ENCODE results near the gene FGD3. TPM values are rescaled to one million over a fixed set of nuclear protein-coding genes. Genes with fewer than 3 reads are reported as not detected.

FGD3 gene
- total RNA-seq, 1 donor from 2014 or later = 0.09 TPM

- H3K36me3 Mint-ChIP-seq (ENCODE audit: low read depth, unreplicated experiment) = no peaks in the 10 kb centered on the region
- no peak overlapping the region for H3K9ac ChIP-seq (ENCODE audit: low read length)
- DNase-seq (ENCODE audit: low read depth) (no peak), FAIRE-seq (no peak)
- no peak overlapping the region for H3K4me3 ChIP-seq (ENCODE audit: insufficient read depth, low read depth, low read length)
- H3K27me3 Mint-ChIP-seq (ENCODE audit: low read depth, unreplicated experiment) = peaks cover 37% of the 10 kb centered on the region
- H3K79me2 ChIP-seq (ENCODE audit: insufficient read depth, low read length) = no peaks in the 10 kb centered on the region
- H2AFZ ChIP-seq (ENCODE audit: low read depth, low read length) = no peak overlapping the region
- no peak overlapping the region for H3K4me2 ChIP-seq (ENCODE audit: low read length)
- H4K20me1 ChIP-seq (ENCODE audit: insufficient read depth, low read length) = no peaks in the 10 kb centered on the region
- H3K9me3 ChIP-seq (ENCODE audit: insufficient read depth, low read depth, low read length) = no peaks in the 10 kb centered on the region
- no peaks in the 10 kb centered on the region for H3K9me3 Mint-ChIP-seq (ENCODE audit: unreplicated experiment)
- H3K4me3 Mint-ChIP-seq (ENCODE audit: unreplicated experiment) = no peak overlapping the region
- peaks cover 2% of the 10 kb centered on the region for H3K4me1 Mint-ChIP-seq (ENCODE audit: low read depth, unreplicated experiment)
- H3K27ac ChIP-seq (ENCODE audit: low read depth, low read length) = no peak overlapping the region
- no peak for TF ChIP-seq EZH2 (IDR thresholded peaks at IDR 0.05; ENCODE audit: insufficient read depth, low read length)
- TF ChIP-seq CTCF (IDR thresholded peaks at IDR 0.05; ENCODE audit: insufficient read depth, low read depth, low read length) = no peak
- H3K27ac Mint-ChIP-seq (ENCODE audit: unreplicated experiment) = no peak overlapping the region
- H3K4me1 ChIP-seq (ENCODE audit: insufficient read depth, low read length) = no peaks in the 10 kb centered on the region
- H3K27me3 ChIP-seq (ENCODE audit: insufficient read depth, low read length) = no peaks in the 10 kb centered on the region
- no peaks in the 10 kb centered on the region for H3K36me3 ChIP-seq (ENCODE audit: insufficient read depth, low read length)
These were observed 88.6 kb downstream of the FGD3 start for GRCh38 chr9:93035821-93036351.

- TF ChIP-seq EZH2 (IDR thresholded peaks at IDR 0.05; ENCODE audit: insufficient read depth, low read length) (no peak), CTCF (IDR thresholded peaks at IDR 0.05; ENCODE audit: insufficient read depth, low read depth, low read length) (no peak)
- no peak for FAIRE-seq
These were observed 89.7 kb downstream of the FGD3 start for GRCh38 chr9:93036887-93037475.

GRCh38 chr9:93037476-93037971, 90.2 kb downstream of the FGD3 start:
- H3K4me1 Mint-ChIP-seq (ENCODE audit: low read depth, unreplicated experiment) = peaks cover 2% of the 10 kb centered on the region
- no peak for TF ChIP-seq CTCF (IDR thresholded peaks at IDR 0.05; ENCODE audit: insufficient read depth, low read depth, low read length)
- no peak for TF ChIP-seq EZH2 (IDR thresholded peaks at IDR 0.05; ENCODE audit: insufficient read depth, low read length)
- DNase-seq (ENCODE audit: low read depth) (no peak), FAIRE-seq (no peak)
- no peak overlapping the region for H3K27ac Mint-ChIP-seq (ENCODE audit: unreplicated experiment)
- H4K20me1 ChIP-seq (ENCODE audit: insufficient read depth, low read length) = no peaks in the 10 kb centered on the region
- H3K27me3 ChIP-seq (ENCODE audit: insufficient read depth, low read length) = no peaks in the 10 kb centered on the region
- H3K9ac ChIP-seq (ENCODE audit: low read length) = no peak overlapping the region
- H3K79me2 ChIP-seq (ENCODE audit: insufficient read depth, low read length) = no peaks in the 10 kb centered on the region
- H3K4me3 ChIP-seq (ENCODE audit: insufficient read depth, low read depth, low read length) = no peak overlapping the region
- H3K9me3 ChIP-seq (ENCODE audit: insufficient read depth, low read depth, low read length) = no peaks in the 10 kb centered on the region
- no peaks in the 10 kb centered on the region for H3K36me3 Mint-ChIP-seq (ENCODE audit: low read depth, unreplicated experiment)
- H3K9me3 Mint-ChIP-seq (ENCODE audit: unreplicated experiment) = peaks cover 4% of the 10 kb centered on the region
- H3K4me1 ChIP-seq (ENCODE audit: insufficient read depth, low read length) = no peaks in the 10 kb centered on the region
- H3K36me3 ChIP-seq (ENCODE audit: insufficient read depth, low read length) = no peaks in the 10 kb centered on the region
- no peak overlapping the region for H3K4me2 ChIP-seq (ENCODE audit: low read length)
- no peak overlapping the region for H3K27ac ChIP-seq (ENCODE audit: low read depth, low read length)
- H3K4me3 Mint-ChIP-seq (ENCODE audit: unreplicated experiment) = no peak overlapping the region
- H2AFZ ChIP-seq (ENCODE audit: low read depth, low read length) = no peak overlapping the region
- H3K27me3 Mint-ChIP-seq (ENCODE audit: low read depth, unreplicated experiment) = peaks cover 24% of the 10 kb centered on the region

More at GRCh38 chr9:93036887-93037475, 89.7 kb downstream of the FGD3 start:
- no peak overlapping the region for H3K27ac Mint-ChIP-seq (ENCODE audit: unreplicated experiment)
- H3K27ac ChIP-seq (ENCODE audit: low read depth, low read length) = no peak overlapping the region
- no peak overlapping the region for H3K9ac ChIP-seq (ENCODE audit: low read length)
- DNase-seq (ENCODE audit: low read depth) = no peak
- H3K79me2 ChIP-seq (ENCODE audit: insufficient read depth, low read length) = no peaks in the 10 kb centered on the region
- H3K4me2 ChIP-seq (ENCODE audit: low read length) = no peak overlapping the region
- H3K4me3 Mint-ChIP-seq (ENCODE audit: unreplicated experiment) = no peak overlapping the region
- no peaks in the 10 kb centered on the region for H3K27me3 ChIP-seq (ENCODE audit: insufficient read depth, low read length)
- H3K4me3 ChIP-seq (ENCODE audit: insufficient read depth, low read depth, low read length) = no peak overlapping the region
- no peaks in the 10 kb centered on the region for H3K36me3 Mint-ChIP-seq (ENCODE audit: low read depth, unreplicated experiment)
- H3K27me3 Mint-ChIP-seq (ENCODE audit: low read depth, unreplicated experiment) = peaks cover 28% of the 10 kb centered on the region
- H3K9me3 Mint-ChIP-seq (ENCODE audit: unreplicated experiment) = peaks cover 4% of the 10 kb centered on the region
- no peaks in the 10 kb centered on the region for H3K36me3 ChIP-seq (ENCODE audit: insufficient read depth, low read length)
- H4K20me1 ChIP-seq (ENCODE audit: insufficient read depth, low read length) = no peaks in the 10 kb centered on the region
- H2AFZ ChIP-seq (ENCODE audit: low read depth, low read length) = no peak overlapping the region
- H3K4me1 ChIP-seq (ENCODE audit: insufficient read depth, low read length) = no peaks in the 10 kb centered on the region
- peaks cover 2% of the 10 kb centered on the region for H3K4me1 Mint-ChIP-seq (ENCODE audit: low read depth, unreplicated experiment)
- H3K9me3 ChIP-seq (ENCODE audit: insufficient read depth, low read depth, low read length) = no peaks in the 10 kb centered on the region

Data from astrocyte (in vitro differentiated cells and primary cell).